BLaER1 (cell line): Measurements from ENCODE around the gene TRAF4.
"Not testable (repeated sequence)": the region's sequence is repeated elsewhere in the genome, so short reads cannot be mapped to it uniquely, and the experiment has no call there.

ENCODE experiments used
- H3K27ac ChIP-seq: shearing (Covaris generic); formaldehyde crosslinking; 2 replicates; pipeline ENCODE4 v1.8.1; 2022
- H3K27me3 ChIP-seq: shearing (Covaris generic); formaldehyde crosslinking; 2 replicates; pipeline ENCODE4 v1.8.1; 2022
- H3K36me3 ChIP-seq: shearing (Covaris generic); formaldehyde crosslinking; 2 replicates; pipeline ENCODE4 v1.8.1; 2022
- H3K4me1 ChIP-seq: shearing (Covaris generic); formaldehyde crosslinking; 2 replicates; pipeline ENCODE4 v1.8.1; 2022
- H3K4me2 ChIP-seq: shearing (Covaris generic); formaldehyde crosslinking; 2 replicates; pipeline ENCODE4 v1.8.1; 2022
- H3K4me3 ChIP-seq: shearing (Covaris generic); formaldehyde crosslinking; 2 replicates; pipeline ENCODE4 v1.8.1; 2022
- H3K9ac ChIP-seq: shearing (Covaris generic); formaldehyde crosslinking; 2 replicates; pipeline ENCODE4 v1.8.1; 2022
- H3K9me3 ChIP-seq: shearing (Covaris generic); formaldehyde crosslinking; 2 replicates; pipeline ENCODE4 v1.8.1; 2022
- H4K20me1 ChIP-seq: shearing (Covaris generic); formaldehyde crosslinking; 2 replicates; pipeline ENCODE4 v1.8.1; 2022
- Cebpa-rat ChIP-seq: shearing (Covaris generic); IDR thresholded peaks from 2 replicates; pipeline ENCODE4 v1.8.1; 2022

TRAF4 gene

GRCh38 chr17:28758411-28759121, 14.8 kb downstream of the TRAF4 start:
- no peaks in the 10 kb centered on the region for H3K27me3 ChIP-seq
- TF ChIP-seq Cebpa-rat, result no peak
- H3K4me1 ChIP-seq, result peaks cover 11% of the 10 kb centered on the region
- H3K9ac ChIP-seq, result no peak overlapping the region
- H4K20me1 ChIP-seq, result peaks cover 39% of the 10 kb centered on the region
- no peak overlapping the region for H3K4me3 ChIP-seq
- H3K9me3 ChIP-seq, result no peaks in the 10 kb centered on the region
- H3K36me3 ChIP-seq, result peaks cover 84% of the 10 kb centered on the region
- H3K4me2 ChIP-seq, result no peak overlapping the region
- H3K27ac ChIP-seq, result no peak overlapping the region

DNA sequence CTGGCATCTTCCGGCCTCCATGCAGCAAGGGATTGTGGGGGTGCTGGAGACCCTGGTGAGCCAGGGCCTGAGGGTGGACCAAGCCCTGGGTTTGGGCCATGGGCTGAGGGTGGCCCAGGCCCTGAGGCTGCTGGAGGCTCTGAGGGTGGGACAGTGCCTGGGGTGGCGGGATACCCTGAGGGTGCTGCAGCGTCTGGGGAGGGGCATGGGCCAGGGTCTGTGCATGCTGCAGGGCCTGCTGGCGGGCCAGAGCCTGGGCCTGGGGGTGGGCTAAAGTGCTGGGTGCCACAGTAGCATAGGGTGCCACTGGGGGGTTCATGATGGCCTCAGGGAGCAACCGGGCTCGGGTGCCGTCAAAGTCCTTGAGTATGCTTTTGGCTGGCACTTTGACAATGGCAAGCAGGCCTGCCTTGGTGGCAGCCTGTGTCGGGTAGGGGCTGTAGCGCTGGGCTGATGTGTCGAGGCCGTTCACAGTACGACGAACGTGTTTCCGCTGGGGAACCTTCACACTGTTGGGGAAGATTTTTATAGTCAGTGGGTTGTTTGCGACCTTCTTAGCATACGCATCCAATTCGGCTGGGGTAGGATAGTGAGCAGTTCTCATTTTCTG, 15.6 kb downstream of the TRAF4 start:
- Histone ChIP-seq H3K27me3 (no peaks in the 10 kb centered on the region), H3K4me3 (no peak overlapping the region), H4K20me1 (peaks cover 40% of the 10 kb centered on the region), H3K36me3 (peaks cover 85% of the 10 kb centered on the region), H3K27ac (no peak overlapping the region), H3K9ac (no peak overlapping the region), H3K4me2 (no peak overlapping the region), H3K9me3 (no peaks in the 10 kb centered on the region), H3K4me1 (peaks cover 11% of the 10 kb centered on the region)
- TF ChIP-seq Cebpa-rat, result no peak

DNA sequence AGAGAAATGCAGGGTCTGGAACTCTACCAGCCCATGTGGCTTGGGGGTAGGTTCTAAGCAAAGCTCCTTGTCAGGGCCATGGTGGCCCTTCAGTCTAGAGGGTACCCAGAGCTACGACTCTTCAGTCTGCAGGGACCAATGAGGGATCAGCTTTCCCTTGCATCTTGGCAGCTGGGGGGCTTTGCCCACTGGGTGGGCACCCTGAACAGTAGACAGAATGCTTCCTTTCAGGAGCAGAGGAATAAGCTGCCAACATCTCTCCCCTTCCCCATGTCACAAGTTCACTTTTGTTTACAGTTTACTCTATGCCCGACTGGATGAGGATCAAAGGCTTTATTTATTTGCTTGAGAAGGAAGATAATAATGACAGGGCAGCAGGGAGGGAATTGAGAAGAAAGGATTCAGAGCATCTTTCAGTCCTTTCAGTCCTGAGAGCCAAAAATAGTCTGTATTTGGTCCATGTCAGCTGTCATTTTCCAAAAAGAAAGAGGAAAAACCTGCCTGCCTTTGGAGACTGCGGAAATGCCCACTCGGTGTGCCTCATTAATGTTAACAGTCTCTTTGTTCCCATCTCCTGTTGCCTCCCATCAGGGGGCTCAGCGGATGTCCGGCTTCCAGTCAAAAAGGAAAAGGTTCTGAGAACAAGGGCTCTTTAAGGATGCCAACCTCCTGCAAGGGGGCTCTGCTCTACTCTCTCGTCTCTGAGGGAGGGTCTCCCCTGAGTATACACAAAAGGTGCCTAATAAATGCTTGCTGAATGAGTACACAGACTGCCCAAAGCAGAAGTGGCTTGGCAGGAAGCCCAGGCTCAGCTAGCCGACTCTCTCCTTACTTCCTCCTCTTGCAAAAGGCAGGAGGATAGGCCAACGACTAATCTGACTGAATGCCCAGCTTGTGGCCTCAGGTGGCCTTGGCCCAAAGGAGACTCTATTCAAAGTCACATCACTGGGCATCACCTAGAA, 17.1 kb downstream of the TRAF4 start:
- peak overlapping the region; percentile 22; the same call in 1 of the 2 replicates for H3K4me2 ChIP-seq
- no peaks in the 10 kb centered on the region for H3K27me3 ChIP-seq
- no peak overlapping the region for H3K4me3 ChIP-seq
- no peaks in the 10 kb centered on the region for H3K9me3 ChIP-seq
- H3K36me3 ChIP-seq, result peaks cover 87% of the 10 kb centered on the region
- no peak overlapping the region for H3K9ac ChIP-seq
- peaks cover 11% of the 10 kb centered on the region for H3K4me1 ChIP-seq
- peaks cover 46% of the 10 kb centered on the region for H4K20me1 ChIP-seq
- no peak for TF ChIP-seq Cebpa-rat
- H3K27ac ChIP-seq, result peak overlapping the region; percentile 7; the same call in 1 of the 2 replicates

GRCh38 chr17:28763137-28763799, 19.5 kb downstream of the TRAF4 start:
- Histone ChIP-seq H3K27me3 (no peaks in the 10 kb centered on the region; the same call in 1 of the 2 replicates), H3K4me1 (peaks cover 11% of the 10 kb centered on the region), H3K9ac (no peak overlapping the region), H3K4me2 (no peak overlapping the region), H3K9me3 (no peaks in the 10 kb centered on the region), H3K4me3 (no peak overlapping the region), H3K27ac (no peak overlapping the region), H3K36me3 (peaks cover 89% of the 10 kb centered on the region), H4K20me1 (peaks cover 66% of the 10 kb centered on the region)
- TF ChIP-seq Cebpa-rat, result no peak

- Histone ChIP-seq H3K4me2 (no peak overlapping the region), H3K27me3 (no peaks in the 10 kb centered on the region; the same call in 1 of the 2 replicates), H3K4me3 (no peak overlapping the region), H3K36me3 (peaks cover 84% of the 10 kb centered on the region), H3K9me3 (no peaks in the 10 kb centered on the region), H4K20me1 (peaks cover 66% of the 10 kb centered on the region), H3K4me1 (peaks cover 11% of the 10 kb centered on the region), H3K27ac (no peak overlapping the region), H3K9ac (no peak overlapping the region)
- no peak for TF ChIP-seq Cebpa-rat
Observed at GRCh38 chr17:28763804-28764266, 20.0 kb downstream of the TRAF4 start.

DNA sequence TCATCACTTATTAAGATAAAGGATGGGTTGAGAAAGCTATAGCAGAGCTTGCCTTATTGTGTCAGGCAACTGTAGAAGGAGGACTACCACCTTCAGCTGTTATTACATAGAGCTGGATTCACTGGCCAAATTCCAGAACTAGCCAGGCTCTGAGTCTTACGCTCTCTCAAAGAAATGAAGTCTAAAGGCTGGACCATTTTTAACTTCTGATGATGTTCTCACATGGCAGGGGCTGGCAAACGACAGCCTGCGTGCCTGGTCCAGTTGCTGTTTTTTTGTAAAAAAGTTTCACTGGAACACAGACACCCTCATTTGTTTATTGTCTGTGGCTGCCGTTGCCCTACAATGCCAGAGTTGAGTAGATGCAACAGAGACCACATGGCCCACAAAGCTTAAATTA, 21.2 kb downstream of the TRAF4 start:
- Histone ChIP-seq H3K36me3 (peaks cover 72% of the 10 kb centered on the region), H3K9ac (no peak overlapping the region), H3K27me3 (no peaks in the 10 kb centered on the region; the same call in 1 of the 2 replicates), H3K9me3 (no peaks in the 10 kb centered on the region), H3K4me3 (no peak overlapping the region), H4K20me1 (peaks cover 71% of the 10 kb centered on the region), H3K4me2 (no peak overlapping the region), H3K27ac (no peak overlapping the region), H3K4me1 (peaks cover 11% of the 10 kb centered on the region)
- no peak for TF ChIP-seq Cebpa-rat

DNA sequence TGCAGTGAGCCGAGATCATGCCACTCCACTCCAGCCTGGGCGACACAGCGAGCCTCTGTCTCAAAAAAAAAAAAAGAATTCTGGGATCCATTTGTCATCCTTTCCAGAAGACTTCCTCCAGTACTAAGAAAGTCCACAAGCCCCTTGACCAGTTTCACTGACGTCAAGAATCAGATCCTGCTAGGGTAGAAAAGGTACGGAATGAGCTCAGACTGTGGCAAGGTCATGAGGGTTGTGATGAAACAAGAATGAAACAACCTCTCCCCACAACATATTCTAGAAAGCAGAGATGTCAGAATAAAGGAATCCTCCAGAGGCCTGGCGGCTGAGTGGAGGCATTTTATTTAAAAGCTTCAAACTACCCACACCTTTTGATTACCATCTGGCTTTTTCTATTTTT, 29.9 kb downstream of the TRAF4 start:
- no peak overlapping the region for H3K27ac ChIP-seq
- H3K36me3 ChIP-seq, result peaks cover 18% of the 10 kb centered on the region
- H3K9ac ChIP-seq, result no peak overlapping the region
- H3K9me3 ChIP-seq, result no peaks in the 10 kb centered on the region
- peaks cover 34% of the 10 kb centered on the region for H3K4me1 ChIP-seq
- H3K4me3 ChIP-seq, result no peak overlapping the region
- H3K27me3 ChIP-seq, result no peaks in the 10 kb centered on the region
- no peak for TF ChIP-seq Cebpa-rat
- no peak overlapping the region for H3K4me2 ChIP-seq
- peaks cover 66% of the 10 kb centered on the region for H4K20me1 ChIP-seq

DNA sequence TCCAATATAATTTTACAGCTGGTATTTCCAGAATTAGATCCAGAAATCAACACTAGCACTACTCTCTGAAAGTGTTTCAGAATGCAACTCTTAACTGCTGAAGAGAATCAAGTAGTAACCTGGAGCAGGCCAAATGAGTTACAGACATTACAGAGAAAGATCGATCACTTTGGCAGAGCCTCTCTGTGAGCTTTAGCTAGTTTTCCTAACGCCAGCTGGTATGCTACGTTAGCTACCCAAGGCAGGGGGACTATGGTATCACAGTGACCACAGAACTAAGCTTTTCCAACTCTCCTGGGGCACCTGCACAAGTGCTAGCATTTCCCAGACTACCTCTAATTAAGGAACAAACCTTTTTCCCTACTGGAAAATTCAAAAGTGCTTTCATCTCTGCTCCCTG, 30.4 kb downstream of the TRAF4 start:
- no peak overlapping the region for H3K4me3 ChIP-seq
- H3K9me3 ChIP-seq, result no peaks in the 10 kb centered on the region
- TF ChIP-seq Cebpa-rat, result no peak
- H3K36me3 ChIP-seq, result peaks cover 18% of the 10 kb centered on the region
- no peaks in the 10 kb centered on the region for H3K27me3 ChIP-seq
- no peak overlapping the region for H3K9ac ChIP-seq
- peaks cover 34% of the 10 kb centered on the region for H3K4me1 ChIP-seq
- no peak overlapping the region for H3K4me2 ChIP-seq
- no peak overlapping the region for H3K27ac ChIP-seq
- peaks cover 66% of the 10 kb centered on the region for H4K20me1 ChIP-seq

DNA sequence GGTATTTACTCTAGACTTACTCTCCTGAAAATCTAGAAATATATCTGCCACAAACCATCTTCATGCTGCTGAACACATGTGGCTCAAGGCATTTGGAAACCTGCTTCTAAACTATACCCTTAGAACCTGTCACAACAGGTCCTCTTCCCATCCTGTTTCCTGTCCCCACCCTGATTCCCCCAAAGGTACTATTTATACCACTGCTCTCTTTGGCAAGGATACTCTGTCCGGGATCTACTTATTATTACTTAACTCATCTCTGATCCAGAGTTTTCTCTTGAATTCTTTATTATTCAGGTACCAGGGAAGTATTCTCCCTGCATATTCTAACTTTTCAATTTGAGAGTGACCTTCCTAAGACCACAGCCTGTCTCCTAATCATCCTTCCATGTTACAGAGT, 33.4 kb downstream of the TRAF4 start:
- Histone ChIP-seq H3K4me1 (peaks cover 34% of the 10 kb centered on the region), H3K4me3 (no peak overlapping the region), H3K4me2 (no peak overlapping the region), H3K36me3 (peaks cover 32% of the 10 kb centered on the region), H3K27me3 (no peaks in the 10 kb centered on the region), H4K20me1 (peaks cover 78% of the 10 kb centered on the region), H3K9ac (no peak overlapping the region), H3K9me3 (no peaks in the 10 kb centered on the region), H3K27ac (no peak overlapping the region)
- no peak for TF ChIP-seq Cebpa-rat

DNA sequence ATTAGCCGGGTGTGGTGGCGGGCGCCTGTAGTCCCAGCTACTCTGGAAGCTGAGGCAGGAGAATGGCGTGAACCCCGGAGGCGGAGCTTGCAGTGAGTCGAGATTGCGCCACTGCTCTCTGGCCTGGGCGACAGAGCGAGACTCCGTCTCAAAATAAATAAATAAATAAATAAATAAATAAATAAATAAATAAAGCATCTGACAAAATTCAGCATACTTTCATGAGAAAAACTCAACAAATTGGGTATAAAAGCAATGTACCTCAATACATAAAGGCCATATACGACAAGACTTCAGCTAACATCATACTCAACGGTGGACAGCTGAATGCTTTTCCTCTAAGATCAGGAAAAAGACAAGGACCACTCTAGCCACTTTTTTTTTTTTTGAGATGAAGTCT, 35.8 kb downstream of the TRAF4 start:
- H3K27ac ChIP-seq, H3K9me3 ChIP-seq, H3K4me2 ChIP-seq, H3K9ac ChIP-seq, H3K4me3 ChIP-seq, H3K27me3 ChIP-seq: not testable (repeated sequence)
- H4K20me1 ChIP-seq, result peaks cover 85% of the 10 kb centered on the region
- peaks cover 14% of the 10 kb centered on the region; the same call in 1 of the 2 replicates for H3K36me3 ChIP-seq
- peaks cover 24% of the 10 kb centered on the region for H3K4me1 ChIP-seq
